COLO668 (cell line): ENCODE measurements around the gene TBL1X.
"Not testable (repeated sequence)": the region's sequence is repeated elsewhere in the genome, so short reads cannot be mapped to it uniquely, and the experiment has no call there.

Experiments
- DNase-seq: peaks from one replicate; lab custom pipeline; 2025; ENCODE audit not compliant: unreplicated experiment; lab: John Stamatoyannopoulos, UW

TBL1X gene

DNA sequence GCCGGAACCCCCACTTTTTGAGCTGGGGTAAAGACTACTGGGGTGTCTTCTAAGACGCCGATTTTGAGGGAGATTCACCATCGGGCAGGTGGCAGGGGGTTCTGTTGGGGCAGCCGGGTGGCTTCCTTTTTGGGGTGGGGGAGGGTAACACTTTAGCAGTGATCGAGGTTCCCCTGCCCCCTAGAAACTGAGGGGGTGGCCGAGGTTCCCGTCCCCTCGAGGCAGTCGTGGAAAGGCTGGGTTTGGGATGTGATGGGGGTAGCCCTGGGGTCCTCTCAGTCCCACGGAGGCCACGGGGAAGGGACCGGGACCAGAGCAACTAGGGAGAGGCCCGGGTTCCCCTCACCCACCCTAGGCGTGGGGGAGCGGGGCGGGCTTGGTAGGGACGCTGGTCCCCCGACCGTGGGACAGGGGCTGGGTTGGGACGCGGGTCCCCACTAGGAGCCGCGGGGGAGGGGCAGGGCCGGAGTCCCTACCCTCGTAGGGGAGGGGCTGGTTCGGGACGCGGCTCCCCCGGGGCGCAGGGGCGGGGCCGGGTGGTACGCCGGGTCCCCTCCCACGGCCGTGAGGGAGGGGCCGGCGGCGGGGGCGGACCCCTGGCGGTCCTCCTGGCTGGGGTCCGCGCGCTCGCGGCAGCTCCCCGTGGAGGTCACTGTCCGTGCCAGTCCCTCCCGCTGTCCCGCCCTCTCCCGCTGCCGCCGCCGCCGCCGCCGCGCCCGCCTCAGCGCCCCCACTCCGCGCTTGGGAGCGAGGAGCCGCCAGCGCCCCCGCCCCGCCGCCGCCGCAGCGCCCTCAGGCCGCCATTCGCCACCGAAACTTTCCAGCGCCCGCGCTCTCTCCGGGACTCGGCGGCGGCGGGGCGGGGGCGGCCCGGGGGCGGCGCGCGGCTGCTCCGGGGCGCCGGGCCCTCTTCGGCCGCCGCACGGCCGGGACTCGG is at the start of gene TBL1X:
Gene TBL1X (plus strand): TSS at position 624 of the 937 bp plus-strand sequence. CDS start 188,529 bp downstream, outside the sequence.
- peak; percentile 75 for DNase-seq

DNA sequence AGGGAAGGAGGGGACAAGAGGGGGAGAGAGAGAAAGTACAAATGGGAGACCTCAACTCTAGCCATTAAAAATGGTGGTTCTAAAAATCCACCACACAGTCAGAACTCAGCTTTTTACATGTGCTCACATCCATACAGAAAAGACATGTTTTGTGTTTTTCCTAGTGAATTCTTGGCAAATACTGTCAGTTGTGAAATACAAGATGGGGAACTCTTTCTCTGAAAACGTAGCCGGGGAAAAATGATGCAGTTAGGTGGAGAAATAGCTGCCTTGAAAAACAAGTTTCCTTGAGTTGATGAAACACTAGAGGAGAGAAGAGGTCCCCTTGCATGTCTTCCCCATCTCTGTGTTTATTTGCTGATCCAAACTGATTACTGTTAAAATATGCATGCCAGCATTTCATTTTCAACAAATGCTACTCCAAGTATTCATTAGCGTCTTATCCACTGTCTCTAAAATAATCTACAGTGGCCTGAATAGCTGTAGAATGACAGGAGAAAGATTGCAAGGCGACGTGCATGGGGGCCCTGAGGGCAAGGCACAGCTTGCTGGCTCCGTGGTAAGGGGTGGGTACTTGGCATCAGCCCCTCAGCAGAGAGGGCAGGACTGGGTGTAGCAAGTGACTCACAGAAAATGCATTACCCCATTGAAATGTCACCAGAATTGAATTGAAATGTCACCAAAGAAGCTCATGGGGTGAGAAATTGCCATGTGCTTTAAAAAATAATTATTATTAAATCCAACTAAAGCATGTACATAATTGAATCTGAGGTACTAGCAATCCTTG is 48.1 kb upstream of the TBL1X start:
- no peak for DNase-seq

DNA sequence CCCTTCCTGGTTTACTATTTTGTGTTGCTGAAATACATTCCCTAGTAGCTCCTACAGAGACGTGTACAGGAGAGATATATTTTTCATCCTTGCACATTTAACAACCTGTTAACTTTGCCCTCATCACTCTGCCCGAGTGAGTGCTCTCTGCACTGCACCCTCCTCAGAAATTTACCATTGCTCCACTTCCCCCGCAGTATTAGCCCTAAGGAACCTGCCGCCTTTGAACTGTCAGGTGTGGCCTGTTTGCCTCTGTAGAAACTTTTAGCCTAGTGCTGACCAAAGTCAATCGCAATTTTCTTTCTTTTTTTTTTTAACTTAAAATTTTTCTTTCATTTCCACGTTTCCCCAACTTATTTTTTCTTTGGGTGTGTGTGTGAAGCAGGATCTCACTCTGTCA is 46.6 kb upstream of the TBL1X start:
- DNase-seq = no peak

DNA sequence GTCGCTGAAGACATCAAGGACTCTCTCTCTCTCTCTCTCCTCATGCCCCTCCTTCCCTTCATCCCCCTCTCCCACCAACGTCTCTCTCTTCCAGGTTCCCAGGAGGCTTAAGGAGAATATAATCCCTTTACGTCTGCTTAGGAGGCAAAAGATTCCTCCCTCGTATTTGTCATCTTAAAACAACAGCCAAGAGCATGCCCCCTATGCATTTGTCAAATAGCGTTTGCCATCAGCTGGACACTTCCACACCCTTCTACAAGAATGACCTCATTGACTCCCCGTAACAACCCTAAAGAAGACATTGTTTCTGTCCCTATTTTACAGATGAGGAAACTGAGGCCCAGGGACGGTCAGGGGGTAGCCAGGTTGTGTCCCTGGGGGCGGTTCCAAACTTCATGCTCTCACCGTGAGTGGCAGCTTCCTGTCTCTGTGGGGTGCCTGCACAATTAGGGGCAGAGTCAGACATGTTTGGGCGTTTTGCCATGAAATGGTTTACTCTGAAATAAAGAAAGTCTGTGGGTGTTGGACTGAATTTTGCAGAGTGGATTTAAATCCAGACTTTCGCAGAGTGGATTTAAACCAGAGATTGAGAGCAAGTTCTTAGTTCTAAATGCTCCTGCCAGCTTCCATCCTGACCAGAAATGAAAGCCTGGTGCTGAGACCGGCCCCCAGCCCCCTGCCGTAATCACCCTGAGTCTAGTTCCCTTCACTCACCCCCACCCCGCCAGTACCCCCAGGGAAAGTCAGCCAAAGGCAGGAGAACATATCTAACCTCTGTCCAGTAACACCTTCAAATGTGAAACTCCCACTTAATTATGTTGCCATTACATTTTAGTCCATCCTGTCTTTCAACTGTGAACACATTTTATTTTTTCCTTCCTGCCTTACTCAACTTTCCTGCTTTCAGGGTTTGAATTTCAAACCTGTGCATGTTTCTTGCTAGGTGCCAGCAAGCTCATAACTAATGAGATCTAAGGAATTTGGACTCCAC is 44.3 kb upstream of the TBL1X start:
- DNase-seq = no peak

DNA sequence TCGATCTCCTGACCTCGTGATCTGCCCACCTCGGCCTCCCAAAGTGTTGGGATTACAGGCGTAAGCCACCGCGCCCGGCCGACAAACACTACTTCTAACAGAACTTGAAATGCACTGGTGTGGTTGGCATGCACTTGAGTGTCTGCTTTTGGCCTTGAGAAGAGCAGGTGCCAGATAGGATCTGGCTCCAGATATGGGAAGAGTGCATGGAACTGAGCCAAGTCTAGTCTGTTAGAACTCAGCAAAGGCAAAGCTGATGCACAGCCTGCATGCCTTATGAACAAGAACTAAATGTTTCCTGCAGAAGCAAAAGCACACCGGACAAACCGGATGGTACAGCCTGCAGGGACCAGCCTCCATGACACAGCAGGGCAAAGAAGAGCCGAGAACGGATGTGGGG is 35.1 kb upstream of the TBL1X start:
- no peak for DNase-seq

DNA sequence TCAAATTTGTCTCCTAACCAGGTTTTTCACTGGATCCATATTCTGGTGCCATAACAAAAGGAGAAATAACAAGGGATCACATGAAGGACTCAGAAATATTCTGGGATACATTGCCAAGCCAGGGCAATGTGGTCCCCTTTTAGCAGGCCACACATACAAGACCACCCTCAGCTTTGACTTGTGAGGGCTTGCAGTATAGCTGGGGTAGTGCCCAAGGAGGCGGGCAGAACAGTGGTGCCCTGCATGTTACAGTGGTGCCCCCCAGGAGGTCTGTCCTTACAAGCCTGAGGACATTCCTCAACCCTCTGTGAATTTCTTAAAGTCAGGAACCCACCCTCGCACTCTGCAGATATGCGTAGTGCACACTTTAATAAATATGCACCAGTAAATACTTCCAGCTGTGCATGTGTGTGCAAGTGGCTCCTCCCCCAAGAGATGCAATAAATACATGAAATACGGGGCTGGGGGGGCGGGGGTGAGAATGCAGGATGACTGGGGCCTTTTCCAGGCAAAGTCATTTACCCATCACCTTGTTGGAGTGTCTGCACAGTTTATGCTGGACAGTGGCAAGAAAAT is 34.4 kb upstream of the TBL1X start:
- DNase-seq = no peak

DNA sequence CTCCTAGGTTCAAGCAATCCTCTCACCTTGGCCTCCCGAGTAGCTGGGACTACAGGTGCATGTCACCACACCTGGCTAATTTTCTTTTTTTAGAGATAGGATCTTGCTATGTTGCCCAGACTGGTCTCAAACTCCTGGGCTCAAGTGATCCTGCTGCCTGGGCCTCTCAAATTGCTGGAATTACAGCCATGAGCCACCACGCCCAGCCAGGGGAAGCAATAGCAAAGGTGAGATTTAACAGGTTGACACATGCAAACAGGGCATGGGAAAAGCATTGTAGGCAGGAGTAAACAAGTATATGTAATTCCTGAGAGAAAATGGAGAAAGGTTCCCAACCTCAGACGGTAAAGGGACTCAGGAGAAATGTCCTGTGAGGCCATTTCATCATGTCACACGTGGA is 33.6 kb upstream of the TBL1X start:
- no peak for DNase-seq

DNA sequence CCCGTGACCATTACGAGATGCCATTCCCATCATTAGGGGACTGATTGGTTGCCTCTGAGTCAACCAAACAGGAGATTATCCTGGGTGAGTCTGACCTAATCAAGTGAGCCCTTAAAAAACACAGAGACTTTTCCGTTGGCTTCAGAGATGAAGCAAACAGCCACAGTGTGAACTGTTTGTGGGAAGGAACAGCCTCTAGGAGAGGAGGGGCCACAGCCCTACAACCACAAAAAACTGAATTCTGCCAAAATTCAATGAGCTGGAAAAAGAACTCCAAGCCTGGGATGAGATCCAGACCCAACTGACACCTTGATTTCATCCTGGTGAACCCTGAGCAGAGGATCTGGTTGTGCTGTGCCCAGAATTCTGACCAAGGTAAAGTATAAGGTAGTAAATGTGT is 31.3 kb upstream of the TBL1X start:
- DNase-seq = no peak

DNA sequence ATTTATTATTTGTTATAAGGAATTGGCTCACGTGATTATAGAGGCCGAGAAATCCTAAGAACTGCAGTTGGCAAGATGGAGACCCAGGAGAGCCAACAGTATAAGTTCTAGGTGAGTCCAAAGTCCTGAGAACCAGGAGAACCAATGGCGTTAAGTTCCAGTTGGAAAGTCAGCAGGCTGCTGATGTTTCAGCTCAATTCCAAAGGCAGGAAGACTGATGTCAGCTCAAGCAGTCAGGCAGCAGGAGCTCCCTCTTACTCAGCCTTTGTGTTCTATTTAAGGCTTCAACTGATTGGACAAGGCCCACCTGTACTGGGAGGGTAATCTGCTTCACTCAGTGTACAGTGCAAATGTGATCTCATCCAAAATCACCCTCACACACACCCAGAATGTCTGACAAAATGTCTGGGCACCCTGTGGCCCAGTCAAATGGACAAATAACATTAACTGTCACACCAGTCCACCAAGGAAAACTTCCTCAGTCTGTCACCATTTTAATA is 30.8 kb upstream of the TBL1X start:
- no peak for DNase-seq

DNA sequence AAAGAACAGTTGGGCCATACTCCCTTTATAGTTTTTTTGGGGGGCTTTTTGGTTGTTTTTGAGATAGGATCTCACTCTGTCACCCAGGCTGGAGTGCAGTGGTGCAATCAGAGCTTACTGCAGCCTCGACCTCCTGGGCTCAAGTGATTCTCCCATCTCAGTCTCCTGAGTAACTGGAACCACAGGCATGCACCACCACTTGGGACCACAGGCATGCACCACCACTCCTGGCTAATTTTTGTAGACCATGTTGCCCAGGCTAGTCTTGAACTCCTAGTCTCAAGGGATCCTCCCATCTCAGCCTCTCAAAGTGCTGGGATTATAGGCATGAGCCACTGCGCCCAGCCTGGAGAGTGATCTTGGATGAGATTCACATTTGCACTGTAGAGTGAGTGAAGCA is 29.8 kb upstream of the TBL1X start:
- DNase-seq = not testable (repeated sequence)

DNA sequence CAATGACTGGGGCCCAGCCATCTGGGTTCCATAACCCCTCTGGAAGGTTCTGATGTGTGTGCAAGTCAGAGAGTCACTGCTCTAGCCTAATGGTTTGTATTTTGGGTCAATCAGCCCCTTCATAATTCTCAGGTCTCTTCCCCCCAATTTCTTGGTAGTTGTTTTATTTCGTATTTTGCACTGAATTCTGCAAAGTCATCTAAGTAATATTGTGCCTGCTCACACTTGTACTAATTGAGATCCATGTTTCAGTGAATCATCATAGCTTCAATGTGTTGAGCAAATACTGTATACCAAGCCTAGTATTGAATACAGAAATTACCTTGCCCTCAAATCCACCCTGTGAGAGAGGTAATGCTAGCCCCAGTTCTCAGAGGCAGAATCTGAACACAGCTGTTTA is 28.0 kb upstream of the TBL1X start:
- no peak for DNase-seq

DNA sequence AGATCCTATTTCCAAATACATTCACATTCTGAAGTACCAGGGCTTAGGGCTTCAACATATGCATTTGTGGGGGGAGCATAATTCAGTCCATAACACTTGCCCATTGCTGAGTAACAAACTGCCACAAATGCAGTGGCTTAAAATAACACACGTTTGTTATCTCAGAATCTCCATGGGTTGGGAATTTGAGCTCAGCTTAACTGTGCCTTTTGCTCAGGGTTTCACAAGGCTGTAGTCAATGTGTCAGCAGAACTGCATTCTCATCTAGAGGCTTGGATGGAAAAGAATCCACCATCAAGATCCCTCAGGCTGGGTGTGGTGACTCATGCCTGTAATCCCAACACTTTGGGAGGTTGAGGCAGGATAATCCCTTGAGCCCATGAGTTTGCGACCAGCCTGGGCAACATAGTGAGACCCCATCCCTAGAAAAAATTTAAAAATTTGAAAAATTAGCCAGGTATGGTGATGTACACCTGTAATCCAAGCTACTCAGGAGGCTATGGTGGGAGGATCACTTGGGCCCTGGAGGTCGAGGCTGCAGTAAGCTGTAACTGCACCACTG is 25.8 kb upstream of the TBL1X start:
- DNase-seq = no peak

DNA sequence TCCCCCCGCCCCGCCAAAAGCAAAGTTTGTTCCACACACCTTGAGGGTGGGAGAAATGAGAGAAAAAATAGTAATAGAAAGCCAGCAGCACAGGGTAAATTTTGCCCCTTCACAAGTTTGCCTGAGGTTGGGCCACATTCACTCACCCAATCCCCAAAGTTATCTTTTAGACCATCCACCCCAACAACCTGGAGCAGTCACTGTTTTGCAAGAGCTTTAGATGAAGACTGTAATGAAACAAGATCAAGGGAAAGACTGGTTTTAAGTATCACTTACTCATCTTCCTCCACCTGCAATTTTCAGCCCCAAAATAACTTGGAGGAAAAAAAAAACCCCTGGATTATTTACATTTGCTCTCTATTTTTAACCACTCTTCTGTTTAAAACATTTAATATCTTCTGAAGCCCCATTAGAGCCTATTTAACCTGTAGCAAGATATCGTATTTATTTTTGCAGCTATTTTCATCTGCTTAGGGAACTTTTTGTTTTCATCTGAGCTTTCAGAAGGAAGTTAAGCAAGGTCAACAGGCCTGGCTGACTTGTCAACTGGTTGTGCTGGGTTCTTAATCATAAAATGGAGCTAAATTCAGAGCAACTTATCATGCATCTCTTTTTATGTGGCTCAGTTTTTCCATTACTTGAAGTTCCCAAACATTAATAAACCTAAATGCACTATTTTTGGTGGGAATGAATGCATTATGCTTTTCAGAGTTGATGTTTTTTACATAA is 24.6 kb upstream of the TBL1X start:
- no peak for DNase-seq

DNA sequence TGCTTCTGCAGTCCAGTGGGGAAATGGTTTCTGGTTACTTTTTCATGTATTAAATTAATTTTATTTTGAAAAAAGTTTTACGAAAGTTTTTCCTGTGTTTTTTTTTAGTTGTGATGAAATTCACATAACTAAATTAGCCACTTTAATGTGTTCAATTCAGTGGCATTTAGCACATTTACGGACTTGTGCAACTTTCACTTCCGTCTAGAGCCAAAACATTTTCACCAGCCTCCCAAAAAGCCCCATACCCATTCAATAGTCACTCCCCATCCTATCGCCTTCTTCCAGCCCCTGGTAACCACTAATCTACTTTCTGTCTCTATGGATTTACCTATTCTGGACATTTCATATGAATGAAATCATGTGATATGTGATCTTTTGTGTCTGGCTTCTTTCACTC is 22.8 kb upstream of the TBL1X start:
- DNase-seq = no peak

DNA sequence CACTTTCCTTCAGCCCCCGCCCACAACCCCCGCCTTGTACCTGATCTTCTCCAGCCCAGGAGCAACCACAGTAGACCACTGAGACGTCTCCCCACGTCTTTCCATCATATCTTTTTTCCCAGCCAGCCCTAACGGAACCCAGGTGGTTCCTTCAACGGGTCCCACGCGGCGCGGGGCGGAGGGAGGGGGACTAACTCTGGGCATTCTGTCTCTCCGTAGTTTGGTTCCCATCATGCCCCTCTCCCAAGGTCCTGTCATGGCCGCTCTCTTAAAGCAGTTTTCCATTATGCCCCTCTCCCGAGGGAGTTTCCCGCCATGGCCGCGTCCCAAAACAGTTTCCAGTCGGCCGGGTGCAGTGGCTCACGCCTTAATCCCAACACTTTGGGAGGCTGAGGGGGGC is 21.5 kb upstream of the TBL1X start:
- no peak for DNase-seq

DNA sequence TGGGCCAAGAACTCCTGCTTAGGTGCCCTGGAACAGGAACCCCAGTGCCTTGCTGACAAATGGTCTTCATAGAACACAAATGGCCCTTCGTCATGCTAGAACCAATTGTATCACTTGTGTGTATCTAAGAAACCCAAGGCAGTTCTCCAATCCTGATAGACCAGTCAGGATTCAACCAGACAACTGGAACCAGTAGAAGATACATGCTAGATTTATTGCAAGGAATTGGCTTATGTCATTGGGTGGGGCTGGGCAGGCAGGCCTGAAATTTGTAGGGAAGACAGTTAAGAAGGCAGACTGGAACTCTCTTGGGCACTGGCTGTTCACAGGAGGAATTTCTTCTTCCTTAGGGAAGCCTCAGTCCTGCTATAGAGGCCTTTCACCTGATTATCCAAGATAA is 17.0 kb upstream of the TBL1X start:
- DNase-seq = no peak

DNA sequence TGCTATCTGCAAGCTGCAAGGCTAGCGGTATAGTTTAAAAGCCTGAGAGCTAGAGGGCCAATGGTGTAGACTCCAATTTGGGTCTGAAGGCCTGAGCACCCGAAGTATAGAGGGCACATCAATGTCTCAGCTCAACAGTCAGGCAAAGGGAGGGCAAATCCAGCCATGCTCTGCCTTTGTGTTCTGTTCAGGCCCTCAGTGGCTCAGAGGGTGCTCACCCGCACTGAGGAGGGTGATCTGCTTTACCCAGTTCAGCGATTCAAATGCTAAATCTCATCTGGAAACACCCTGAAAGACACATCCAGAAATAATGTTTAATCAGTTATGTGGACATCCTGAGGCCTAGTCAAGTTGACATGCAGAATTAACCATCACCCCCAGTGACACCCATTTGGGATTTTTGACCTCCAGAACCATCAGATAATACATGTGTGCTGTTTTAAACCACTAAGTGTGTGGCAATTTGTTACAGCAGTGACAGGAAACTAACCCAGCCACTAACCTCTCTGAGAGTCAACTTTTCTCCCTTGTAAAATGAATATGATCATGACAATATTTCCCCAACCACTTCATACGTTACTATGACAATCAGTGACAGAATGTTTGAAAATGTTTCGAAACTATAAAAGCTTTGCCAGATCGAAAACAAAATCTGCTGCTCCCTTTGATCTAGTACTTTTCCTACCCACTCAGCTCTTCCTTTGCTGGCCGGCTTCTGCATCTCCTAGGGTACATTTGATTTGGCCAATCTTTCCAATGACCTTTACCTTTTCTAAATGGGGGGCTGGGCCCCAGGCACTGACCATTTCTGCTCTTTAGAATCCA is 8.4 kb upstream of the TBL1X start:
- DNase-seq = no peak

DNA sequence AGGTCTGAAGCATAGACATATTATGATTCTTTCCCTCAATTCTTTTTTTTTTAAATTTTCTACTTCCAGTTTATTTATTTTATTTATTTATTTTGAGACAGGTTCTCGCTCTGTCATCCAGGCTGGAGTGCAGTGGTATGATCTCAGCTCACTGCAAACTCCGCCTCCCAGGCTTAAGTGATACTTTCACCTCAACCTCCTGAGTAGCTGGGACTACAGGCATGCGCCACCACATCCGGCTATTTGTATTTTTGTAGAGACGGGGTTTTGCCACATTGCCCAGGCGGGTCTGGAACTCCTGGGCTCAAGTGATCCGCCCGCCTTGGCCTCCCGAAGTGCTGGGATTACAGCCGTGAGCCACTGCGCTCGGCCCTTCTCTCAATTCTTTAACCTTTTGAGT is 6.8 kb upstream of the TBL1X start:
- not testable (repeated sequence) for DNase-seq
